Retinal pigment epithelial cell (primary cell): ENCODE results near the gene DCANP1.

Experiments
- DNase-seq: peaks from one replicate; pipeline ENCODE4 v3.0.0-alpha.2; 2010; ENCODE audit warnings: low read depth
- H3K4me3 ChIP-seq: 2 replicates; pipeline ENCODE4 v1.5.1; 2011; ENCODE audit warnings: mild to moderate bottlenecking, low read length, control low read depth, moderate library complexity
- TF ChIP-seq, protein P1 (sequence below): conservative IDR thresholded peaks from 2 replicates; pipeline ENCODE4 v1.5.1; 2011; ENCODE audit warnings: low read depth, low read length, control low read depth, inconsistent platforms

The DCANP1 gene

DNA sequence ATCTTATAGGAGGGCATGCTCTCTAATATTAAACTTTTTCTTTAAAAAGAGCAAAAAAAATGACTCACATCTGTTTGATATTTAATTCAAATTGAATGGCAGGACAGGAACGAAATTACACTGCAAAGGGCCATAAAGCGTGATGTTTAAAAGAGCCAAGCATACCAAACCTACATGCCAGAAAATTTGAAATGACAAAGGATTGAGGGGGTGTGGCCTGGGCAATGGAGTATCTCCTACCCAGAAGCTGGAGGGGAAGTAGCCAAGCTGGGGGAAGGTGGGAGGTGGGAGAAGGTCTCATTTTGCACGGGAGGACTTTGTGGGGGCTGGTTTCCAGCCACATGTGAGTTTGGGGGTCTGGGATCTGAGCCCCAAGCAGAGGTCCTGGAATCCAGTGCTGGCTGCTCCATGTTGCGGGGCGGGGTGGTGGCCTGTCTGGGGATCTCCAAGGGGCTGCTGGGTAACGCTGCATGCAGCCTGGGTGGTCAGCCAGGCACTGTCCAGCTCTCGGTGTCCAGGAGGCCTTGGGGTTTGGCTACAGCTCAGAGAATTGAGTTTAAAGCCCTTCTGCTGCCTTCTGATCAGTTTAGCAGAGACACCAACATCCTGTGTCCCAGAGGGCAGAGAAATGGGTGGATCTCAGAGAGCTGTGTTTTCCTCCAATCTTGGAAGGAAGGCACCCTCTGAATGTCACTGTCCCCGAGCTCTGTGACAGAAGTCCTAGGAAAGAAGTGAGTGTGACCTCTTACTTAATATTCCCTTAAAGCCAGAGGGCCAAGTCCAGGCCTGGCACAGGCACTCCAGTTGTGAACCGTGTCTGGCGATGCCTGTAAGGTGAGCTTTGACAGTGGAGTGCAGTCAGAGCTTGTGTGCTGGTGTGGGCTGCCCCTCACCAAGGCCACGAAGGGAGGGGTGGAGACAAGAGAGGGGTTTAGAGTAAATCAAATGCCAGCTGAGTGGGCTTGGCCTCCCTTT lies 7.6 kb downstream of the DCANP1 start:
- no peak overlapping the region for H3K4me3 ChIP-seq
- TF ChIP-seq, protein P1, sequence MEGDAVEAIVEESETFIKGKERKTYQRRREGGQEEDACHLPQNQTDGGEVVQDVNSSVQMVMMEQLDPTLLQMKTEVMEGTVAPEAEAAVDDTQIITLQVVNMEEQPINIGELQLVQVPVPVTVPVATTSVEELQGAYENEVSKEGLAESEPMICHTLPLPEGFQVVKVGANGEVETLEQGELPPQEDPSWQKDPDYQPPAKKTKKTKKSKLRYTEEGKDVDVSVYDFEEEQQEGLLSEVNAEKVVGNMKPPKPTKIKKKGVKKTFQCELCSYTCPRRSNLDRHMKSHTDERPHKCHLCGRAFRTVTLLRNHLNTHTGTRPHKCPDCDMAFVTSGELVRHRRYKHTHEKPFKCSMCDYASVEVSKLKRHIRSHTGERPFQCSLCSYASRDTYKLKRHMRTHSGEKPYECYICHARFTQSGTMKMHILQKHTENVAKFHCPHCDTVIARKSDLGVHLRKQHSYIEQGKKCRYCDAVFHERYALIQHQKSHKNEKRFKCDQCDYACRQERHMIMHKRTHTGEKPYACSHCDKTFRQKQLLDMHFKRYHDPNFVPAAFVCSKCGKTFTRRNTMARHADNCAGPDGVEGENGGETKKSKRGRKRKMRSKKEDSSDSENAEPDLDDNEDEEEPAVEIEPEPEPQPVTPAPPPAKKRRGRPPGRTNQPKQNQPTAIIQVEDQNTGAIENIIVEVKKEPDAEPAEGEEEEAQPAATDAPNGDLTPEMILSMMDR = no peak
- no peak for DNase-seq

DNA sequence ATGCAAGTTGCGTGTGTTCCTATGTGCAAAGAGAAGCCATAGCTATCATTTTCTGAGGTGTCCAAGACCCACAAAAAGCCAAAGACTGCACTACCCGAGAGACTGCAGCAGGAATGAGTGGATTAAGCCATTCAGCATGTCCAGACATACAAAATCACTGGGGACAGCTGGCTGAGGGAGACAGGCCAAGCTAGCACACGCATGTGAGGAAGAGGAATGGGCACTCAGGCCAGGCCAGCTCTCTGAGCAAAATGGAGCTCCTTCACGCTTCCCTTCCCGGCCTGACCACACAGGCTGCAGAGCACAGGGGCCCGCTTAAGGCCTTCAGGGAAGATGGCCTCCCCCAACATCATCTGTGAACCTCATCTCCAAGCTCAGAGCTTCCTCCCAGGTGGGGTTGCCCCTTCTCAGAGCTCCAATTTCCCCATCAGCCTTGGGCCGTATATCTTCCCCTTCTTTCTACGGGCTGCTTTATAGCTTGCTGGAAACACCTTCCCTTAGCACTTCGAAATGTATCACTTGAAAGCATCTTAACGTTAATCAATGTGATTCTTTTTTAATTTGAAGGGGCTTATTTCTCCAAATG lies 8.4 kb downstream of the DCANP1 start:
- H3K4me3 ChIP-seq = no peak overlapping the region
- DNase-seq = no peak
- TF ChIP-seq, protein P1 = no peak

DNA sequence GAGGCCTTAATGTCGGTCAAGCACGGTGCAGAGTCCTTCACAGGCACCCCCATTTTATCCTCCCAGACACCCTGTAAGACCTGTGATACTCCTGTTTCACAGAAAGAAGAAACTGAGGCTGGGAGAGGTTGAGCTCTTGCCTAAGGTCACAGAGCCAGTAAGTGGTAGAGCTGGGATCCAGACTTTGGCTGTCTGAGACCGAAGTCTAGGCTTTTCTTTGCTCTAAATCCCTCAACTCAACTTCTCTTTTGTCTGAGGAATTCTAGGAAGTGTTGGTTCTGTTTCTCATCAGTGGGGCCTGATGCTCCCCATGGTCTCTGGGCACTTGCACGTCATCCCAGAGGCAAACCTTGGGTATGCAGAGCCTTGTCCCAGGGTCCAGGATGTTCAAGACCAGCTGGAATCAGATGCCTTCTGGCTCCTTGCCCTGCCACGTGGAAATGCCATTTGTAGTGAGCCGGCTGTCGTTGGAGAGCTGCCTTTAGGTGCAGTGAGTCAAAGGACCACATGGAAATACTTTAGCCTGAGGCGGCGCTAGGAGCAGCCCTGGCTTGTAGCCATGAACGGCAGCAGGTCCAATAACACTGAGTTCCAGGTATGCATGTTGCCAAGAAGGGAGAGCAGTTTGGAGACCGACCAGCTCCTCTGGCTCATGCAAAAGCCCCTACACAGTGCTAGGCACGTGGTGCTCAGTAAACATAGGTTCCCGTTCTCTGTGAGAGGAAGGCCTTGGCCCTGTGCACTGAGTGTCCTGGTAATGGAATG lies 9.2 kb downstream of the DCANP1 start:
- peak; percentile 98 for DNase-seq
- TF ChIP-seq, protein P1 = no peak

DNA sequence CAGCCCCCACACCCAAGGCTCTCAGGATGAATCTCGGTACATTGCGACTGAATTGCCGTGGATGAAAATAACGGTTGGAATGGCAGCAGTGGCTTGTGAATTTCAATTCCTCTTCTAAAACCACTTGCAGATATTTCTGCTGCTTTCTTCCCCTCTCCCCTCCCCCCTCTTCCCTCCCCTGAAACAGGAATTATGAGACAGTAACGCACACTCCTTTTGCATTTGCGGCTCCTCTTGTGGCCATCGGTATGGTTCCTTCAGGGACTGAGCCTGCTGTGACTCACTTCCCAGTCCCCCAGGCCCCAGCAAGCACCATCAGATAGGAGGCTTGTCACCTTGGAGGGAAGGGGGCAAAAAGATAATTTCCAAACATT lies 9.7 kb downstream of the DCANP1 start:
- TF ChIP-seq, protein P1 = no peak
- H3K4me3 ChIP-seq = no peak overlapping the region
- DNase-seq = no peak

More for the DNA sequence above, 9.2 kb downstream of the DCANP1 start:
- H3K4me3 ChIP-seq = no peak overlapping the region

DNA sequence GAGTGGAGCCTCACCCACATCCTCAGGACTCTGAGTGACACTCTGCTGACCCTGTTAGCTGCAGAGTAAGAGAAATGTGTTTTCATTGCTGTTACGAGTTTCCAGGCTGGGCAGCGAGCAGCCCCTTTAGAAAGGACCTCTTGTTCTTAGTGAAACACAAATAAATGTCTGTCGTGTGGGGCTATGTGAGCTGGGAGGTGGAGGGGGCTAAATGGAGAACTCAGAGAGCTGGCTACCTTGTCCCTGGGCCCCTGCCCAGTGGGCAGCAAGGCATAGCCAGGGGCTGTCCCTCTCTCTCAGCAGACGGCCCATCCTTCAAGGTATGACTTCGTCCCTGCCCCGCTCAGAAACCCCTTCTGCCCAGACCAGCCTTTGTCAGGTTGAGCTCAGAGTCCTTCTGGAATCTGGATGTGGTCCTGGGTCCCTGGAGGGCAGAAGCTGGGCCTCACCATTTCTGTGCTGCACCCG lies 10.2 kb downstream of the DCANP1 start:
- H3K4me3 ChIP-seq = no peak overlapping the region
- DNase-seq = no peak
- TF ChIP-seq, protein P1 = no peak

DNA sequence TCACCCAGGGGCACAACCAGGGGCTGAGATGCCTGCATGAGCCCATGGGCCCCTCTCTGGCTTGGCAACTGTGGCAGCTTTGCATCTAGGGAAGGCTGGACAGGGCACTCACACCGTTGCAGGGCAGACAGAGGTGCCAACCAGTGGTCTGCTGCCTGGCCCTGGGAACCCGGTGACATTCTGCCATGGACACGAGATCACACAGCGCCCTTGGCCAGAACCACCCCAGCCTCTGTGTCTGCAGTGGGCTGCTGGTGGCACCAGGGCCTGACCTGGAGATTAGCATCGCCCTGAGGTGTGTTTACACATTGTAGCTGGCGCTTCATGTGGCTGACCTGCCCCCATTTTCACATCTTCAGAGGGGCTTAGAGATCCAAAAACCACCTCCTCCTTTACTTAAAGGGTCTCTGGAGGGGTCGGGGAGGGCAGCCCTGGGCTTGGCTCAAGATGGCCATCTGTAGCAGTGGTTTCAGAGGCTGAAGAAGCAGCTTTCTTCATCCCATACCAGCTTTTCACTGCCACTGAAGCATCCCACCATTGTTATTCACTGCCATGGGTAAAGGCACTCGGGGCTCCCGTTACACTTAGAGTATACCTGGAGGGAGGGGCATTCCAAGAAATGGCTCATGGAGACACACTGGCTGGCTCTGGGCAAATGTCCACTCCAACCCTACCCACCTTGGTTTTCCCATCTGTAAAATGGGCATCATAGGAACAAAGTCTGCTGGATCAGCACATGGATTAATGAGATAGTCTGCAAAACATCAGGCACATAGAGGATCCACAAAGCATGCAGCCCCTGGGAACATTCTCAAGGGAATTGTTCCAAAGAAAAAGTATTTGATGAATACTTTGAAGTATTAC lies 11.4 kb downstream of the DCANP1 start:
- DNase-seq = no peak
- TF ChIP-seq, protein P1 = no peak
- no peak overlapping the region for H3K4me3 ChIP-seq
